DND-41 (cell line): ENCODE results near the gene MCTP2.

Experiments
- ATAC-seq: fragments of 200-7000 bp; cut with Tn5 transposase; 3 replicates; pipeline ENCODE4 v1.9.1; 2021; ENCODE audit warnings: low read depth; ENCODE audit not compliant: insufficient read depth
- DNase-seq: peaks from one replicate; pipeline ENCODE4 v3.0.0-alpha.2; 2020
- H2AFZ ChIP-seq: 2 replicates; pipeline ENCODE4 v1.6.0; 2012; ENCODE audit warnings: low read depth, low read length
- H3K27ac ChIP-seq: 2 replicates; pipeline ENCODE4 v1.5.1; 2012; ENCODE audit warnings: low read length, inconsistent platforms
- H3K27me3 ChIP-seq: fragments of 200-600 bp; sonication (generic); 2 replicates; pipeline ENCODE4 v1.6.0; 2012; ENCODE audit warnings: low read length, mild to moderate bottlenecking, inconsistent platforms; ENCODE audit not compliant: insufficient read depth, poor library complexity
- H3K36me3 ChIP-seq: 2 replicates; pipeline ENCODE4 v1.5.1; 2012; ENCODE audit warnings: low read length, inconsistent platforms; ENCODE audit not compliant: insufficient read depth
- H3K4me1 ChIP-seq: 2 replicates; pipeline ENCODE4 v1.5.1; 2012; ENCODE audit warnings: mild to moderate bottlenecking, low read length; ENCODE audit not compliant: insufficient read depth
- H3K4me2 ChIP-seq: 2 replicates; pipeline ENCODE4 v1.6.0; 2012; ENCODE audit warnings: mild to moderate bottlenecking, moderate library complexity, low read length, inconsistent platforms; ENCODE audit not compliant: insufficient read depth
- H3K4me3 ChIP-seq, 2 experiments: fragments of 200-600 bp in 1 of 2; shearing (Covaris generic) in 1 of 2; 2 replicates each; pipeline ENCODE4 v1.5.1; 2012 to 2016; ENCODE audit warnings: inconsistent platforms in 2 of 2, low read length in 2 of 2, mild to moderate bottlenecking in 2 of 2, low read depth in 1 of 2, moderate library complexity in 1 of 2
- H3K79me2 ChIP-seq: 2 replicates; pipeline ENCODE4 v1.6.0; 2012; ENCODE audit warnings: low read length, inconsistent platforms; ENCODE audit not compliant: insufficient read depth
- H3K9ac ChIP-seq: 2 replicates; pipeline ENCODE4 v1.6.0; 2012; ENCODE audit warnings: low read depth, mild to moderate bottlenecking, inconsistent platforms, low read length, moderate library complexity
- H3K9me3 ChIP-seq: 2 replicates; pipeline ENCODE4 v1.5.1; 2012; ENCODE audit warnings: low read length, moderate library complexity, mild to moderate bottlenecking, inconsistent platforms; ENCODE audit not compliant: insufficient read depth, severe bottlenecking
- H4K20me1 ChIP-seq: 2 replicates; pipeline ENCODE4 v1.6.0; 2012; ENCODE audit warnings: low read length; ENCODE audit not compliant: insufficient read depth
- EZH2 ChIP-seq: IDR thresholded peaks from 3 replicates; pipeline ENCODE4 v1.6.1; 2012; ENCODE audit warnings: borderline replicate concordance, low read depth, mild to moderate bottlenecking, moderate library complexity, low read length, inconsistent platforms; ENCODE audit not compliant: severe bottlenecking
- TF ChIP-seq, protein P1 (sequence below): IDR thresholded peaks from 2 replicates; pipeline ENCODE4 v1.5.1; 2012; ENCODE audit warnings: borderline replicate concordance, low read length, moderate library complexity, mild to moderate bottlenecking; ENCODE audit not compliant: poor library complexity, severe bottlenecking; ENCODE audit errors: extremely low read depth

Gene MCTP2

DNA sequence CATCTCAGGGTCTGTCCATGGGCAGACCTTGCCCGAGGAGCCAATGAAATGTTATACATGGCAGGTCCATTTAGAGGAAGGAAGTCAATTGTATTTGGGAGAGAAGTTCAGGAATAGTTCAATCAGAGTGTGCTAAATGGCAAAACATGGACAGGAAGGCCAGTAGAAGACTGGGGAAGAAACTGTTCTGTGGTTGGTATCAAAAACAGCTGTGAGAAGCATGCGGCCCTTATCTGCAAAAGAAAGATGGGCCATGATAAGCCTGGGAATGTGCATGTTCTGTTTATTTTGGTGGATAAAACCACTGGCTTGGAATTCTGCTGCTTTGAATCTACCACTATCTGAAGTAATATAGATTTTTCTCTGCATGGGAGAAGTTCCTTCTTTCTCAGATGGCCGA, 100.4 kb downstream of the MCTP2 start:
- Histone ChIP-seq H3K4me2 (no peak overlapping the region), H3K36me3 (peaks cover 3% of the 10 kb centered on the region; the same call in 1 of the 2 replicates), H2AFZ (no peak overlapping the region), H3K79me2 (no peaks in the 10 kb centered on the region), H3K27ac (no peak overlapping the region), H3K4me3 (no peak overlapping the region), H3K9me3 (no peaks in the 10 kb centered on the region), H3K9ac (no peak overlapping the region), H4K20me1 (no peaks in the 10 kb centered on the region), H3K4me1 (no peaks in the 10 kb centered on the region), H3K27me3 (no peaks in the 10 kb centered on the region)
- ATAC-seq (no peak), DNase-seq (no peak)
- TF ChIP-seq EZH2 = no peak
- TF ChIP-seq, protein P1, sequence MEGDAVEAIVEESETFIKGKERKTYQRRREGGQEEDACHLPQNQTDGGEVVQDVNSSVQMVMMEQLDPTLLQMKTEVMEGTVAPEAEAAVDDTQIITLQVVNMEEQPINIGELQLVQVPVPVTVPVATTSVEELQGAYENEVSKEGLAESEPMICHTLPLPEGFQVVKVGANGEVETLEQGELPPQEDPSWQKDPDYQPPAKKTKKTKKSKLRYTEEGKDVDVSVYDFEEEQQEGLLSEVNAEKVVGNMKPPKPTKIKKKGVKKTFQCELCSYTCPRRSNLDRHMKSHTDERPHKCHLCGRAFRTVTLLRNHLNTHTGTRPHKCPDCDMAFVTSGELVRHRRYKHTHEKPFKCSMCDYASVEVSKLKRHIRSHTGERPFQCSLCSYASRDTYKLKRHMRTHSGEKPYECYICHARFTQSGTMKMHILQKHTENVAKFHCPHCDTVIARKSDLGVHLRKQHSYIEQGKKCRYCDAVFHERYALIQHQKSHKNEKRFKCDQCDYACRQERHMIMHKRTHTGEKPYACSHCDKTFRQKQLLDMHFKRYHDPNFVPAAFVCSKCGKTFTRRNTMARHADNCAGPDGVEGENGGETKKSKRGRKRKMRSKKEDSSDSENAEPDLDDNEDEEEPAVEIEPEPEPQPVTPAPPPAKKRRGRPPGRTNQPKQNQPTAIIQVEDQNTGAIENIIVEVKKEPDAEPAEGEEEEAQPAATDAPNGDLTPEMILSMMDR = no peak

DNA sequence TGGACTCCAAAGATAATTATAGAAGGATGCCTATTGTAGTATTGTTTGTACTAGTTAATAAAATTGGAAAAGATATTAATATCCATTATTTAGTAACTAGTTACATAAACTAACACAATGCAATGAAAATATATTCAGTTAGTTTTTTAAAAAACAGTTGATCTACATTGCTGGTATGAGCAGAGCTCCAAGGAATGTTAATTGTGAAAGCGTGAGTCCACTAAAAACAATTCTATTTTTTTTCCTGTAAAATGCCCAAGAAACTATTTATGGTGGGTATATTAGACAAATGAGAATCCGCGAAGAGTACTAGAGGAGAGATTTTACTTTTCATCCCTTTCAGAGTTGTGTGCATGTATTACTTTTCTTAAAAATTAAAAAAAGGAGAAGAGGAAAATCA, 104.3 kb downstream of the MCTP2 start:
- TF ChIP-seq, protein P1 = no peak
- no peak for TF ChIP-seq EZH2
- Histone ChIP-seq H3K27me3 (no peaks in the 10 kb centered on the region), H3K79me2 (no peaks in the 10 kb centered on the region), H3K4me2 (no peak overlapping the region), H3K4me1 (no peaks in the 10 kb centered on the region), H3K9me3 (no peaks in the 10 kb centered on the region), H3K36me3 (peaks cover 5% of the 10 kb centered on the region; the same call in 1 of the 2 replicates), H3K4me3 (no peak overlapping the region), H4K20me1 (no peaks in the 10 kb centered on the region), H2AFZ (no peak overlapping the region), H3K9ac (no peak overlapping the region), H3K27ac (no peak overlapping the region)
- DNase-seq (no peak), ATAC-seq (no peak)

DNA sequence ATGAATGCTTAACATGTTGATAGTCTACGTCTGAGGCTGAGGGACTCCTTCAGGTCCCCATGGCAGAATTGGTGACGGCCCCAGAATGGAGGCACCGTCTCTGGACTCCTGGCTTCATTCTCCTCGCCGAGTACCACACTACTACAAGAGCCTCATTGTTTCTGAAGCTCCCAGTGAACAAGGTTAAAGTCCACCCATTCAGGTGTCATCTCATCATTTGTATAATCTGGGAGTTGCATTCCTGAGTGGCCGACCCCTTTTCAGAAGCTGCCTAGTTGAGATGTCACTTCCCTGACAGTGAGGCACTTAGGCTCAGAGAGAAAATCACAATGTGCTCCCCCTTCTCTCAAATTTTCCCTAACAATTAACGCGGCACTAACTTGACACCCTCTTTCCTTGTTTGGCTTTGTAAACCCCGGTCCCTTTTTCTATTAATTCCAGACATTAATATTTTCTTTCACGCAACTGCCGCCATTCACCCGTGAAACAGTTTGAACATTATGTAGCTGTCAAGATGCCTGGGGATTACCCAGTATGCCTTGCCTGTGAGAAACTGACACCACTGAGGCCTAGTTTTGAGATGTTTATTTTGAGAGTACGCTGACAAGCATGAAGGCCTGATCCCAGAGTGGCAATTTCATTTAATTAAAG, 105.6 kb downstream of the MCTP2 start:
- no peak for ATAC-seq
- Histone ChIP-seq H4K20me1 (no peaks in the 10 kb centered on the region), H3K4me1 (no peaks in the 10 kb centered on the region), H3K4me2 (no peak overlapping the region), H3K79me2 (no peaks in the 10 kb centered on the region), H3K4me3 (no peak overlapping the region), H2AFZ (no peak overlapping the region), H3K9ac (no peak overlapping the region), H3K36me3 (peaks cover 7% of the 10 kb centered on the region; the same call in 1 of the 2 replicates), H3K9me3 (no peaks in the 10 kb centered on the region), H3K27ac (no peak overlapping the region), H3K27me3 (no peaks in the 10 kb centered on the region)
- no peak for TF ChIP-seq EZH2
- TF ChIP-seq, protein P1 = no peak
- no peak for DNase-seq
